K562 (cell line): ENCODE measurements around the gene AKT1S1. TPM values are rescaled to one million over a fixed set of nuclear protein-coding genes. Genes with fewer than 3 reads are reported as not detected.
A peak's percentile ranks its signal among the peaks of the same experiment; 100 is the strongest.

Source experiments
- BRD4 ChIP-seq: fragments of 200-600 bp; sonication (generic); IDR thresholded peaks from 2 replicates; pipeline ENCODE4 v1.6.1; 2017; ENCODE audit warnings: inconsistent platforms
- GTF3C2 ChIP-seq: IDR thresholded peaks from 3 replicates; pipeline ENCODE4 v1.6.1; 2011; ENCODE audit warnings: borderline replicate concordance, mild to moderate bottlenecking, moderate library complexity; ENCODE audit not compliant: insufficient read length; ENCODE audit errors: extremely low read depth
- NFE2 ChIP-seq: IDR thresholded peaks from 2 replicates; pipeline ENCODE4 v1.6.1; 2014; ENCODE audit warnings: antibody characterized with exemption, low read depth
- RERE ChIP-seq: sonication (generic); formaldehyde crosslinking; IDR thresholded peaks from 2 replicates; pipeline ENCODE4 v1.8.0; 2023; ENCODE audit warnings: missing genetic modification reagents, mild to moderate bottlenecking, borderline replicate concordance
- RFX5 ChIP-seq: IDR thresholded peaks from 2 replicates; pipeline ENCODE4 v1.6.1; 2011; ENCODE audit warnings: low read depth, mild to moderate bottlenecking, improper control_type of control experiment, low read length
- STAT6 ChIP-seq: sonication (generic); formaldehyde crosslinking; IDR thresholded peaks from 2 replicates; pipeline ENCODE4 v1.8.1; 2023; ENCODE audit warnings: mild to moderate bottlenecking, missing genetic modification reagents
- ZFP91 ChIP-seq: sonication (generic); formaldehyde crosslinking; IDR thresholded peaks from 2 replicates; pipeline ENCODE4 v1.8.0; 2022; ENCODE audit warnings: mild to moderate bottlenecking, missing genetic modification reagents
- ZNF217 ChIP-seq: sonication (generic); formaldehyde crosslinking; IDR thresholded peaks from 2 replicates; pipeline ENCODE4 v1.8.0; 2022; ENCODE audit warnings: mild to moderate bottlenecking, missing genetic modification reagents
- ZNF696 ChIP-seq: fragments of 250-450 bp; sonication (Bioruptor Pico); conservative IDR thresholded peaks from 2 replicates; pipeline ENCODE4 v1.4.0; 2020; ENCODE audit warnings: mild to moderate bottlenecking, moderate library complexity
- polyA plus RNA-seq, 8 experiments: library from polyadenylated mRNA; depleted of rRNA in 4 of 8; stranded (reverse) in 5 of 8; unstranded in 3 of 8; fragments of >200 nt; fragmentation: Nextera tagmentation in 2 of 8; fragmentation: Illumina TruSeq in 1 of 8; extraction: Ambion mirVana in 2 of 8; extraction: Trizol in 1 of 8; gene quantifications; 2 replicates each; pipeline versions ENCODE4 v1.2.1 to v1.2.3, GENCODE V29; 2011 to 2014; ENCODE audit warnings: inconsistent platforms in 1 of 8, missing spikeins in 1 of 8
- total RNA-seq, 7 experiments: library from RNA; depleted of rRNA in 6 of 7; stranded (reverse); fragments of >200 nt in 6 of 7; fragmentation: Illumina TruSeq in 2 of 7; extraction: Trizol in 2 of 7; gene quantifications; 2 replicates each; pipeline versions ENCODE4 v1.2.1 to v1.2.3, GENCODE V29; 2011 to 2021; ENCODE audit warnings: low replicate concordance in 1 of 7

The AKT1S1 gene
- total and polyA plus RNA-seq, 9 of the 15 experiments (the other 6 are each of a cell fraction or from before 2014, with no cell fraction given), result 1.2 to 50.3 (median 17.1) TPM

GRCh38 chr19:49877020-49877878, at the start of gene AKT1S1, which contains the start of gene TBC1D17 (continued):
- no peak for TF ChIP-seq GTF3C2
- TF ChIP-seq ZFP91 (CRISPR knock-in tag), result no peak
- peak; percentile 78; the same call in 1 of the 2 replicates for TF ChIP-seq BRD4
- TF ChIP-seq NFE2, result peak; percentile 65
- no peak for TF ChIP-seq ZNF696
- 0 out of 2 replicates have a peak, but pooled peaks have one; percentile 42 for TF ChIP-seq STAT6 (CRISPR knock-in tag)
- no peak for TF ChIP-seq RERE
- TF ChIP-seq ZNF217 (CRISPR knock-in tag), result no peak
- no peak for TF ChIP-seq RFX5
